Endothelial cell of umbilical vein (primary cell): Measurements from ENCODE around the gene SLC39A13. TPM values are rescaled to one million over a fixed set of nuclear protein-coding genes. Genes with fewer than 3 reads are reported as not detected.
A peak's percentile ranks its signal among the peaks of the same experiment; 100 is the strongest.

Source experiments
- BruUV-seq: library from RNA; stranded (reverse); fragments of 400-500 nt; replicated peaks from 2 replicates; lab custom pipeline; 2021; lab: Mats Ljungman, UMichigan
- CTCF ChIA-PET: fragments of 300-600, 350-600 bp; sonication (Branson Sonifier 250); formaldehyde crosslinking; loops from one replicate; lab custom pipeline; 2021; ENCODE audit warnings: antibody characterized with exemption, inconsistent platforms; lab: Charles Lee
- POLR2A ChIA-PET: fragments of 300-600, 350-600 bp; sonication (Branson Sonifier 250); formaldehyde crosslinking; loops from one replicate; lab custom pipeline; 2021; ENCODE audit warnings: antibody characterized with exemption, inconsistent platforms; lab: Charles Lee
- DNase-seq: peaks from one replicate; pipeline ENCODE4 v3.0.0-alpha.2; 2011; ENCODE audit warnings: low read depth, low spot score
- FAIRE-seq: peaks from 2 replicates; lab custom pipeline; 2011; peaks lifted over from hg19 to GRCh38; lab: Jason Lieb, UNC
- H2AFZ ChIP-seq: 2 replicates; pipeline ENCODE4 v1.6.0; 2012; ENCODE audit warnings: low read depth, low read length, control low read depth, inconsistent platforms
- H3K27ac ChIP-seq: 2 replicates; pipeline ENCODE4 v1.5.1; 2011; ENCODE audit warnings: low read depth, mild to moderate bottlenecking, control low read depth, low read length, moderate library complexity; ENCODE audit not compliant: insufficient read depth
- H3K27me3 ChIP-seq, 2 experiments: 2 replicates each; pipeline versions ENCODE4 v1.6.0 to v1.6.1; 2011; ENCODE audit warnings: low read length in 2 of 2, mixed read lengths in 1 of 2; ENCODE audit not compliant: control insufficient read depth in 2 of 2, insufficient read depth in 2 of 2
- H3K36me3 ChIP-seq, 2 experiments: 2 replicates in 1 of 2; 3 replicates in 1 of 2; pipeline ENCODE4 v1.5.1; 2011; ENCODE audit warnings: low read length in 2 of 2, mild to moderate bottlenecking in 1 of 2, moderate library complexity in 1 of 2; ENCODE audit not compliant: control insufficient read depth in 2 of 2, insufficient read depth in 2 of 2; ENCODE audit errors: extremely low read depth in 1 of 2
- H3K4me1 ChIP-seq: 3 replicates; pipeline ENCODE4 v1.5.1; 2011; ENCODE audit warnings: mild to moderate bottlenecking, low read length; ENCODE audit not compliant: control insufficient read depth, insufficient read depth; ENCODE audit errors: extremely low read depth
- H3K4me2 ChIP-seq: 2 replicates; pipeline ENCODE4 v1.6.1; 2011; ENCODE audit warnings: low read length, control low read depth, mixed read lengths; ENCODE audit not compliant: insufficient read depth
- H3K4me3 ChIP-seq, 3 experiments: fragments of 200-600 bp in 1 of 3; sonication (generic), shearing (Covaris generic) in 1 of 3; replicated peaks in 1 of 3; 2 replicates each; pipeline ENCODE4 v1.5.1; 2011 to 2016; ENCODE audit warnings: control low read depth in 3 of 3, low read length in 3 of 3, mild to moderate bottlenecking in 2 of 3, inconsistent platforms in 1 of 3, low read depth in 1 of 3, moderate library complexity in 1 of 3; ENCODE audit not compliant: insufficient read depth in 1 of 3
- H3K79me2 ChIP-seq: 2 replicates; pipeline ENCODE4 v1.6.0; 2012; ENCODE audit warnings: low read length, inconsistent platforms; ENCODE audit not compliant: control insufficient read depth, insufficient read depth
- H3K9ac ChIP-seq: replicated peaks from 2 replicates; pipeline ENCODE3; 2011; ENCODE audit warnings: low read length, control low read depth; ENCODE audit not compliant: insufficient read depth; ENCODE audit errors: extremely low read depth
- H3K9me1 ChIP-seq: replicated peaks from 3 replicates; pipeline ENCODE4 v1.6.0; 2011; ENCODE audit warnings: mild to moderate bottlenecking, low read length; ENCODE audit not compliant: control insufficient read depth, insufficient read depth; ENCODE audit errors: extremely low read depth
- H3K9me3 ChIP-seq: replicated peaks from 2 replicates; pipeline ENCODE4 v1.5.1; 2012; ENCODE audit warnings: low read length, inconsistent platforms; ENCODE audit not compliant: control insufficient read depth, insufficient read depth
- H4K20me1 ChIP-seq: replicated peaks from 2 replicates; pipeline ENCODE3; 2011; ENCODE audit warnings: mild to moderate bottlenecking, low read length; ENCODE audit not compliant: control insufficient read depth, insufficient read depth; ENCODE audit errors: extremely low read depth
- EZH2 ChIP-seq: IDR thresholded peaks from 2 replicates; pipeline ENCODE4 v1.6.1; 2012; ENCODE audit warnings: borderline replicate concordance, low read depth, mild to moderate bottlenecking, moderate library complexity, low read length, inconsistent platforms; ENCODE audit not compliant: severe bottlenecking
- FOS ChIP-seq: IDR thresholded peaks from 2 replicates; pipeline ENCODE4 v1.6.1; 2011; ENCODE audit warnings: mild to moderate bottlenecking, low read length, moderate library complexity, borderline replicate concordance; ENCODE audit not compliant: insufficient read depth
- GATA2 ChIP-seq: IDR thresholded peaks from 2 replicates; pipeline ENCODE4 v1.7.0; 2011; ENCODE audit warnings: low read depth, mild to moderate bottlenecking, moderate library complexity, mixed read lengths, low read length; ENCODE audit not compliant: insufficient read length, insufficient read depth
- MYC ChIP-seq: IDR thresholded peaks from one replicate; pipeline ENCODE4 v1.6.1; 2011; ENCODE audit warnings: mild to moderate bottlenecking, low read depth, low read length
- POLR2AphosphoS5 ChIP-seq: IDR thresholded peaks from 2 replicates; pipeline ENCODE4 v1.6.1; 2012; ENCODE audit warnings: low read depth, mild to moderate bottlenecking, control low read depth, low read length, moderate library complexity; ENCODE audit not compliant: insufficient read depth
- dilution Hi-C: fragments of 300-500 bp; cut with MboI; formaldehyde crosslinking; loops from one replicate; pipeline ENCODE4 v1.15.0; 2019; ENCODE audit warnings: low sequenced_read_pairs; ENCODE audit not compliant: extremely low pct_ligation_motif_present
- intact Hi-C: fragments of 100-400 bp; cut with micrococcal nuclease; formaldehyde crosslinking; loops from one replicate; pipeline ENCODE4 v1.10.0; 2022
- polyA plus RNA-seq, 4 experiments: library from polyadenylated mRNA; depleted of rRNA in 3 of 4; stranded (reverse) in 3 of 4; unstranded in 1 of 4; fragments of >200 nt; gene quantifications; 2 replicates each; pipeline versions ENCODE4 v1.2.1 to v1.2.3, GENCODE V29; 2011 to 2012; ENCODE audit warnings: missing spikeins in 1 of 4
- total RNA-seq: library from RNA; stranded (reverse); gene quantifications from 2 replicates; pipeline ENCODE4 v1.2.3, GENCODE V29; 2021

Gene SLC39A13
- total and polyA plus RNA-seq, 2 donors (not counting 3 experiments of a cell fraction or from before 2014, with no cell fraction given) = 91.9 to 94.3 TPM

- CTCF ChIA-PET = no interaction called here
- Histone ChIP-seq H3K4me1 (peaks cover 29% of the 10 kb centered on the region), H3K79me2 (peaks cover 16% of the 10 kb centered on the region)
These were observed 6.3 kb downstream of the SLC39A13 start for GRCh38 chr11:47414685-47415070.

DNA sequence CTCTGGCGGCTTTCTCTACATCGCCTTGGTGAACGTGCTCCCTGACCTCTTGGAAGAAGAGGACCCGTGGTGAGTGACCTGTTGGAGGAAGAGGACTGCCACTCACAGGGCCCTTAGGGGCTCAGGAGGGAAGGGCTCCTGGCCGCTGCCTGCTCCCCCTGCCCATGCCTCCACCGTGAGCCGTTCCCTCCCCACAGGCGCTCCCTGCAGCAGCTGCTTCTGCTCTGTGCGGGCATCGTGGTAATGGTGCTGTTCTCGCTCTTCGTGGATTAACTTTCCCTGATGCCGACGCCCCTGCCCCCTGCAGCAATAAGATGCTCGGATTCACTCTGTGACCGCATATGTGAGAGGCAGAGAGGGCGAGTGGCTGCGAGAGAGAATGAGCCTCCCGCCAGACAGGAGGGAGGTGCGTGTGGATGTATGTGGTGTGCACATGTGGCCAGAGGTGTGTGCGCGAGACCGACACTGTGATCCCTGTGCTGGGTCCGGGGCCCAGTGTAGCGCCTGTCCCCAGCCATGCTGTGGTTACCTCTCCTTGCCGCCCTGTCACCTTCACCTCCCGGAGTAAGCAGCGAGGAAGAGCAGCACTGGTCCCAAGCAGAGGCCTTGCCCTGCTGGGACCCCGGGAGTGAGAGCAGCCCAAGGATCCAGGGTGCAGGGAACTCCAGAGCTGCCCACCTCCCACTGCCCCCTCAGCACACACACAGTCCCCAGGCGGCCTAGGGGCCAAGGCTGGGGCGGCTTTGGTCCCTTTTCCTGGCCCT is 6.9 kb downstream of the SLC39A13 start:
- Histone ChIP-seq H3K27ac (peak overlapping the region; percentile 41), H4K20me1 (no peaks in the 10 kb centered on the region), H3K27me3 (no peaks in the 10 kb centered on the region), H3K9me3 (no peaks in the 10 kb centered on the region), H3K4me2 (no peak overlapping the region), H3K9ac (peak overlapping the region; percentile 32), H2AFZ (no peak overlapping the region), H3K4me1 (peaks cover 23% of the 10 kb centered on the region), H3K36me3 (peaks cover 15 to 56% of the 10 kb centered on the region in 2 experiments), H3K9me1 (no peaks in the 10 kb centered on the region), H3K4me3 (no peak overlapping the region), H3K79me2 (peaks cover 10% of the 10 kb centered on the region)
- ChIA-PET CTCF (interaction anchor here (0.8 to 1.6 kb wide), 5 partner anchors 16 to 156 kb away, joined by 3 to 11 read pairs (median 3); no protein-coding TSS in a partner anchor), POLR2A (interaction anchor here (1.3 kb wide), 1 partner anchor 11 kb away, joined by 7 read pairs; the partner anchor contains the start of gene PSMC3)
- dilution Hi-C loops (no loop called here), intact Hi-C loops (loop anchor here (10.0 kb wide), 1 partner anchor 440 kb away; no protein-coding TSS in a partner anchor)
- no peak for TF ChIP-seq FOS
- no peak for TF ChIP-seq MYC
- no peak for TF ChIP-seq EZH2
- no peak for TF ChIP-seq GATA2
- no peak for TF ChIP-seq POLR2AphosphoS5
- BruUV-seq = no TSS peak
- DNase-seq (no peak), FAIRE-seq (no peak)

More at GRCh38 chr11:47414685-47415070, 6.3 kb downstream of the SLC39A13 start:
- H3K27ac ChIP-seq = no peak overlapping the region
- DNase-seq (no peak), FAIRE-seq (no peak)
- no peak for TF ChIP-seq FOS
- intact Hi-C loops (loop anchor here (10.0 kb wide), 1 partner anchor 440 kb away; no protein-coding TSS in a partner anchor), dilution Hi-C loops (no loop called here)
- H3K4me3 ChIP-seq = no peak overlapping the region
- no peak overlapping the region for H3K9ac ChIP-seq
- H2AFZ ChIP-seq = no peak overlapping the region
- no peaks in the 10 kb centered on the region for H3K27me3 ChIP-seq
- H3K9me3 ChIP-seq = no peaks in the 10 kb centered on the region
- peaks cover 12 to 51% of the 10 kb centered on the region in 2 experiments for H3K36me3 ChIP-seq
- BruUV-seq = no TSS peak
- POLR2A ChIA-PET = no interaction called here
- no peaks in the 10 kb centered on the region for H3K9me1 ChIP-seq
- H3K4me2 ChIP-seq = no peak overlapping the region
- no peaks in the 10 kb centered on the region for H4K20me1 ChIP-seq
